ENCODE measurements around the gene ANAPC15. TPM values are rescaled to one million over a fixed set of nuclear protein-coding genes. Genes with fewer than 3 reads are reported as not detected.

Gene ANAPC15
- total and polyA plus RNA-seq, 9 of the 15 experiments (the other 6 are each of a cell fraction or from before 2014, with no cell fraction given) = 53.0 to 254 (median 75.7) TPM

DNA sequence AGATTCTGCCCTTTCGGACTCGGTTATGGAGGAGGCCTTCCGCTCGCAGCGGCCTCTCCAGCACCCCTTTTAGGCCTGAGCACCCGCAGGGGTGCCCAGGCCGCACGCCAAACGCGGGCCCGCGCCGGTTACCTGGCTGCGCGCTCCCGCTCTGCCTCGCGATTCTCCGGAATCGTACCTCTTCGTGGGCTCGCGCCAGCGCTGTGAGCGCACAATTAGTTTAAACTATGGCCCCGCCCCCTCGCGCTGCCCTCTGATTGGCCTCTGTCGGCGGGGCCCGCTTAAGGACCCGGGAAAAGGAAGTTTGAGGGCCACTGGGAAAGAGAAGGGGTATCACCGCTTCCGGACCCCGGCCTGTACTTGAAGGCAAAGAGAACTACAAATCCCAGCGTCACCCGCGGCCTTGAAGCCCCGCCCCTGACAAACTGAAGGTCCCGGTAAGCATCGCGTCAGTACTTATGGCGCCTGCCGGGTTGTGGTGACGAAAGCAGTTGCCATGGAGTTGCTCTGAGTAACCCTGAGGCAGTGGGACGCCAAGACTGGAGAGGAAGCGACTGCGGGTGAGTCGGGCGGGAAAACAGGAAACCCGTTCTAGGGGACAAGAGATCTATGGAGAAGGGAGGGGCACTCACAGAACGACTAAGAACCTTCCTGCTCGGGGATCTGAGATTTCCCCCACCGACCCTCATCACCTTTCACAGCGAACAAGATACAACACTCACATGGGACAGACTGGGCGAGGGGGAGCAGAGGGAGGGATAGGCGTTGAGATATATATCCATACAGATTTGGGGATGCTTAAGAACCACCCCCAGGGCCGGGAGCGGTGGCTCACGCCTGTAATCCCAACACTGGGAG lies 31.9 kb downstream of the ANAPC15 start, which contains the start of the genes LRRC51 and NUMA1 (continued):
- TF ChIP-seq SIN3A (IDR thresholded peaks at IDR 0.05; ENCODE audit: borderline replicate concordance in 2 of 2, control insufficient read depth in 1 of 2, low read depth in 2 of 2, low read length in 2 of 2) (peak; percentile 90 to 91; a peak in 2 of 4 replicates), RBFOX2 (IDR thresholded peaks at IDR 0.05; ENCODE audit: low read depth, low read length) (peak; percentile 98), ZNF780A (CRISPR knock-in tag; IDR thresholded peaks at IDR 0.05) (no peak), ZNF174 (CRISPR knock-in tag; IDR thresholded peaks at IDR 0.05) (no peak), SMARCE1 (IDR thresholded peaks at IDR 0.05) (peak; percentile 19; the same call in 1 of the 2 replicates), BHLHE40 (IDR thresholded peaks at IDR 0.05; ENCODE audit: low read length) (peak; percentile 56), L3MBTL2 (IDR thresholded peaks at IDR 0.05) (peak; percentile 55), SIN3B (IDR thresholded peaks at IDR 0.05; ENCODE audit: low read depth) (no peak), KLF13 (tag; IDR thresholded peaks at IDR 0.05; ENCODE audit: borderline replicate concordance, low read depth) (0 out of 2 replicates have a peak, but pooled peaks have one; percentile 11), ZNF507 (tag; conservative IDR thresholded peaks at IDR 0.05) (no peak), KLF1 (tag; IDR thresholded peaks at IDR 0.05) (no peak)
- TF ChIP-seq, protein P1, sequence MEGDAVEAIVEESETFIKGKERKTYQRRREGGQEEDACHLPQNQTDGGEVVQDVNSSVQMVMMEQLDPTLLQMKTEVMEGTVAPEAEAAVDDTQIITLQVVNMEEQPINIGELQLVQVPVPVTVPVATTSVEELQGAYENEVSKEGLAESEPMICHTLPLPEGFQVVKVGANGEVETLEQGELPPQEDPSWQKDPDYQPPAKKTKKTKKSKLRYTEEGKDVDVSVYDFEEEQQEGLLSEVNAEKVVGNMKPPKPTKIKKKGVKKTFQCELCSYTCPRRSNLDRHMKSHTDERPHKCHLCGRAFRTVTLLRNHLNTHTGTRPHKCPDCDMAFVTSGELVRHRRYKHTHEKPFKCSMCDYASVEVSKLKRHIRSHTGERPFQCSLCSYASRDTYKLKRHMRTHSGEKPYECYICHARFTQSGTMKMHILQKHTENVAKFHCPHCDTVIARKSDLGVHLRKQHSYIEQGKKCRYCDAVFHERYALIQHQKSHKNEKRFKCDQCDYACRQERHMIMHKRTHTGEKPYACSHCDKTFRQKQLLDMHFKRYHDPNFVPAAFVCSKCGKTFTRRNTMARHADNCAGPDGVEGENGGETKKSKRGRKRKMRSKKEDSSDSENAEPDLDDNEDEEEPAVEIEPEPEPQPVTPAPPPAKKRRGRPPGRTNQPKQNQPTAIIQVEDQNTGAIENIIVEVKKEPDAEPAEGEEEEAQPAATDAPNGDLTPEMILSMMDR (IDR thresholded peaks at IDR 0.05 in 2 of 3, conservative IDR thresholded peaks at IDR 0.05 in 1 of 3; ENCODE audit: insufficient read depth in 2 of 3, low read depth in 1 of 3, low read length in 3 of 3) = no peak
- TF ChIP-seq, protein P2, sequence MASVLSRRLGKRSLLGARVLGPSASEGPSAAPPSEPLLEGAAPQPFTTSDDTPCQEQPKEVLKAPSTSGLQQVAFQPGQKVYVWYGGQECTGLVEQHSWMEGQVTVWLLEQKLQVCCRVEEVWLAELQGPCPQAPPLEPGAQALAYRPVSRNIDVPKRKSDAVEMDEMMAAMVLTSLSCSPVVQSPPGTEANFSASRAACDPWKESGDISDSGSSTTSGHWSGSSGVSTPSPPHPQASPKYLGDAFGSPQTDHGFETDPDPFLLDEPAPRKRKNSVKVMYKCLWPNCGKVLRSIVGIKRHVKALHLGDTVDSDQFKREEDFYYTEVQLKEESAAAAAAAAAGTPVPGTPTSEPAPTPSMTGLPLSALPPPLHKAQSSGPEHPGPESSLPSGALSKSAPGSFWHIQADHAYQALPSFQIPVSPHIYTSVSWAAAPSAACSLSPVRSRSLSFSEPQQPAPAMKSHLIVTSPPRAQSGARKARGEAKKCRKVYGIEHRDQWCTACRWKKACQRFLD (CRISPR knock-in tag; IDR thresholded peaks at IDR 0.05) = no peak
- TF ChIP-seq, protein P3, sequence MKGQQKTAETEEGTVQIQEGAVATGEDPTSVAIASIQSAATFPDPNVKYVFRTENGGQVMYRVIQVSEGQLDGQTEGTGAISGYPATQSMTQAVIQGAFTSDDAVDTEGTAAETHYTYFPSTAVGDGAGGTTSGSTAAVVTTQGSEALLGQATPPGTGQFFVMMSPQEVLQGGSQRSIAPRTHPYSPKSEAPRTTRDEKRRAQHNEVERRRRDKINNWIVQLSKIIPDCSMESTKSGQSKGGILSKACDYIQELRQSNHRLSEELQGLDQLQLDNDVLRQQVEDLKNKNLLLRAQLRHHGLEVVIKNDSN (CRISPR knock-in tag; IDR thresholded peaks at IDR 0.05) = 0 out of 2 replicates have a peak, but pooled peaks have one; percentile 5
- TF ChIP-seq, protein P4, sequence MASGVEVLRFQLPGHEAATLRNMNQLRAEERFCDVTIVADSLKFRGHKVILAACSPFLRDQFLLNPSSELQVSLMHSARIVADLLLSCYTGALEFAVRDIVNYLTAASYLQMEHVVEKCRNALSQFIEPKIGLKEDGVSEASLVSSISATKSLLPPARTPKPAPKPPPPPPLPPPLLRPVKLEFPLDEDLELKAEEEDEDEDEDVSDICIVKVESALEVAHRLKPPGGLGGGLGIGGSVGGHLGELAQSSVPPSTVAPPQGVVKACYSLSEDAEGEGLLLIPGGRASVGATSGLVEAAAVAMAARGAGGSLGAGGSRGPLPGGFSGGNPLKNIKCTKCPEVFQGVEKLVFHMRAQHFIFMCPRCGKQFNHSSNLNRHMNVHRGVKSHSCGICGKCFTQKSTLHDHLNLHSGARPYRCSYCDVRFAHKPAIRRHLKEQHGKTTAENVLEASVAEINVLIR (CRISPR knock-in tag; IDR thresholded peaks at IDR 0.05) = peak; percentile 86
- TF ChIP-seq, protein P5, sequence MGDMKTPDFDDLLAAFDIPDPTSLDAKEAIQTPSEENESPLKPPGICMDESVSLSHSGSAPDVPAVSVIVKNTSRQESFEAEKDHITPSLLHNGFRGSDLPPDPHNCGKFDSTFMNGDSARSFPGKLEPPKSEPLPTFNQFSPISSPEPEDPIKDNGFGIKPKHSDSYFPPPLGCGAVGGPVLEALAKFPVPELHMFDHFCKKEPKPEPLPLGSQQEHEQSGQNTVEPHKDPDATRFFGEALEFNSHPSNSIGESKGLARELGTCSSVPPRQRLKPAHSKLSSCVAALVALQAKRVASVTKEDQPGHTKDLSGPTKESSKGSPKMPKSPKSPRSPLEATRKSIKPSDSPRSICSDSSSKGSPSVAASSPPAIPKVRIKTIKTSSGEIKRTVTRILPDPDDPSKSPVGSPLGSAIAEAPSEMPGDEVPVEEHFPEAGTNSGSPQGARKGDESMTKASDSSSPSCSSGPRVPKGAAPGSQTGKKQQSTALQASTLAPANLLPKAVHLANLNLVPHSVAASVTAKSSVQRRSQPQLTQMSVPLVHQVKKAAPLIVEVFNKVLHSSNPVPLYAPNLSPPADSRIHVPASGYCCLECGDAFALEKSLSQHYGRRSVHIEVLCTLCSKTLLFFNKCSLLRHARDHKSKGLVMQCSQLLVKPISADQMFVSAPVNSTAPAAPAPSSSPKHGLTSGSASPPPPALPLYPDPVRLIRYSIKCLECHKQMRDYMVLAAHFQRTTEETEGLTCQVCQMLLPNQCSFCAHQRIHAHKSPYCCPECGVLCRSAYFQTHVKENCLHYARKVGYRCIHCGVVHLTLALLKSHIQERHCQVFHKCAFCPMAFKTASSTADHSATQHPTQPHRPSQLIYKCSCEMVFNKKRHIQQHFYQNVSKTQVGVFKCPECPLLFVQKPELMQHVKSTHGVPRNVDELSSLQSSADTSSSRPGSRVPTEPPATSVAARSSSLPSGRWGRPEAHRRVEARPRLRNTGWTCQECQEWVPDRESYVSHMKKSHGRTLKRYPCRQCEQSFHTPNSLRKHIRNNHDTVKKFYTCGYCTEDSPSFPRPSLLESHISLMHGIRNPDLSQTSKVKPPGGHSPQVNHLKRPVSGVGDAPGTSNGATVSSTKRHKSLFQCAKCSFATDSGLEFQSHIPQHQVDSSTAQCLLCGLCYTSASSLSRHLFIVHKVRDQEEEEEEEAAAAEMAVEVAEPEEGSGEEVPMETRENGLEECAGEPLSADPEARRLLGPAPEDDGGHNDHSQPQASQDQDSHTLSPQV (IDR thresholded peaks at IDR 0.05) = 0 out of 2 replicates have a peak, but pooled peaks have one; percentile 8
